ENCODE results near the gene TIPARP. TPM values are rescaled to one million over a fixed set of nuclear protein-coding genes. Genes with fewer than 3 reads are reported as not detected.

The TIPARP gene
- total and polyA plus RNA-seq, 2 donors (not counting 1 experiment from before 2014, with no cell fraction given) = 8.6 to 22.1 TPM

DNA sequence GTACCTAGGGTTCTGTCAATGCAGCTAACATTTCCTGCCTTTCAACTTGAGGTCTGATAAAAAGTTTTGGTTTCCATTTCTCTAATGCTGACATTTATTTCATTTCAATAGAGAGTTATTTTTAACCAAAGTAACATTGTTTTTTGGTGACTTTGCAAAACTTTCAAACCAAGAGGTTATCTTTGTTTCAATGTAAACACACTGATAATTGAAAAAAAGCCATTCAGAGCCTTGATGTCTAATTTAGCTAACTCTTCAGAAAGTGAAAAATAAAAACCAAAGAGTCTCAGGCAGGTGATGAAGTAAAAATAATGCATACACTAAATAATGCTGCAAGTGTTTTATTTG, 9.6 kb upstream of the TIPARP start:
- no peak for DNase-seq (ENCODE audit: low read depth in 2 of 2)
- Histone ChIP-seq H3K4me2 (ENCODE audit: extremely low read depth, insufficient read depth, low read length) (peak overlapping the region; percentile 56), H3K9me3 (ENCODE audit: control insufficient read depth, insufficient read depth, low read depth, low read length) (no peaks in the 10 kb centered on the region), H3K9ac (ENCODE audit: insufficient read depth, low read length) (no peak overlapping the region), H4K20me1 (ENCODE audit: control insufficient read depth, extremely low read depth, insufficient read depth, low read length) (no peaks in the 10 kb centered on the region), H3K36me3 (ENCODE audit: control insufficient read depth, insufficient read depth, low read length) (no peaks in the 10 kb centered on the region), H3K4me3 (replicated peaks in 1 of 4; ENCODE audit: control extremely low read depth in 1 of 4, insufficient read depth in 1 of 4, low read depth in 3 of 4, low read length in 4 of 4) (no peak overlapping the region), H3K27me3 (ENCODE audit: control insufficient read depth, insufficient read depth, low read length) (no peaks in the 10 kb centered on the region), H3K79me2 (ENCODE audit: control insufficient read depth, insufficient read depth, low read length) (no peaks in the 10 kb centered on the region), H3K4me1 (ENCODE audit: control insufficient read depth, extremely low read depth, insufficient read depth, low read length) (peaks cover 8% of the 10 kb centered on the region), H2AFZ (ENCODE audit: low read length) (no peak overlapping the region), H3K27ac (ENCODE audit: insufficient read depth, low read length) (no peak overlapping the region)
- no peak for TF ChIP-seq EZH2 (IDR thresholded peaks at IDR 0.05; ENCODE audit: low read length, missing control alignments)
- TF ChIP-seq, protein P1, sequence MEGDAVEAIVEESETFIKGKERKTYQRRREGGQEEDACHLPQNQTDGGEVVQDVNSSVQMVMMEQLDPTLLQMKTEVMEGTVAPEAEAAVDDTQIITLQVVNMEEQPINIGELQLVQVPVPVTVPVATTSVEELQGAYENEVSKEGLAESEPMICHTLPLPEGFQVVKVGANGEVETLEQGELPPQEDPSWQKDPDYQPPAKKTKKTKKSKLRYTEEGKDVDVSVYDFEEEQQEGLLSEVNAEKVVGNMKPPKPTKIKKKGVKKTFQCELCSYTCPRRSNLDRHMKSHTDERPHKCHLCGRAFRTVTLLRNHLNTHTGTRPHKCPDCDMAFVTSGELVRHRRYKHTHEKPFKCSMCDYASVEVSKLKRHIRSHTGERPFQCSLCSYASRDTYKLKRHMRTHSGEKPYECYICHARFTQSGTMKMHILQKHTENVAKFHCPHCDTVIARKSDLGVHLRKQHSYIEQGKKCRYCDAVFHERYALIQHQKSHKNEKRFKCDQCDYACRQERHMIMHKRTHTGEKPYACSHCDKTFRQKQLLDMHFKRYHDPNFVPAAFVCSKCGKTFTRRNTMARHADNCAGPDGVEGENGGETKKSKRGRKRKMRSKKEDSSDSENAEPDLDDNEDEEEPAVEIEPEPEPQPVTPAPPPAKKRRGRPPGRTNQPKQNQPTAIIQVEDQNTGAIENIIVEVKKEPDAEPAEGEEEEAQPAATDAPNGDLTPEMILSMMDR (conservative IDR thresholded peaks at IDR 0.05 in 1 of 2, IDR thresholded peaks at IDR 0.05 in 1 of 2; ENCODE audit: low read depth in 1 of 2, low read length in 2 of 2) = no peak

DNA sequence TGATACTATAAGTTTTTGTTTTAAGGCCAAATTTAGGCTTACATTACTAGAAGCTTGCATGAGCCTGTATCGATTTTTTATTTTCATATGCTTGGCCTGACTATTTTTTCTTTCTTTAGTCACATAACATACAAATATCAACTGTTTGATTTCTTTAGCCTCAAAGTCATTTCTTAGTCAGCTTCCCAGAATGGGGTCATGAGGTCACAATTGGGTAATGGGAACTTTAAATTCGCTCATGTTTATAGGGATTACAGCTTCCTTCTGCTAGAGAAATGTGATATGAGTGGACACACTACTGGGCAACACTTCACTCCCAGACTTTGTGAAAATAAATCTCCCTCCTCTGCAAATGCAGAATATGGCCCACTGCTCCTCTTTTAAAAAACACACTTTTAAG, 9.1 kb upstream of the TIPARP start:
- no peak overlapping the region for H3K9ac ChIP-seq (ENCODE audit: insufficient read depth, low read length)
- H3K79me2 ChIP-seq (ENCODE audit: control insufficient read depth, insufficient read depth, low read length) = no peaks in the 10 kb centered on the region
- no peak for TF ChIP-seq EZH2 (IDR thresholded peaks at IDR 0.05; ENCODE audit: low read length, missing control alignments)
- no peaks in the 10 kb centered on the region for H3K27me3 ChIP-seq (ENCODE audit: control insufficient read depth, insufficient read depth, low read length)
- H2AFZ ChIP-seq (ENCODE audit: low read length) = no peak overlapping the region
- no peak overlapping the region for H3K27ac ChIP-seq (ENCODE audit: insufficient read depth, low read length)
- no peaks in the 10 kb centered on the region for H3K9me3 ChIP-seq (ENCODE audit: control insufficient read depth, insufficient read depth, low read depth, low read length)
- peaks cover 8% of the 10 kb centered on the region for H3K4me1 ChIP-seq (ENCODE audit: control insufficient read depth, extremely low read depth, insufficient read depth, low read length)
- no peak overlapping the region for H3K4me3 ChIP-seq (replicated peaks in 1 of 4; ENCODE audit: control extremely low read depth in 1 of 4, insufficient read depth in 1 of 4, low read depth in 3 of 4, low read length in 4 of 4)
- peak; percentile 42 to 97 for DNase-seq (ENCODE audit: low read depth in 2 of 2)
- H3K4me2 ChIP-seq (ENCODE audit: extremely low read depth, insufficient read depth, low read length) = peak overlapping the region; percentile 56
- no peaks in the 10 kb centered on the region for H3K36me3 ChIP-seq (ENCODE audit: control insufficient read depth, insufficient read depth, low read length)
- H4K20me1 ChIP-seq (ENCODE audit: control insufficient read depth, extremely low read depth, insufficient read depth, low read length) = no peaks in the 10 kb centered on the region

DNA sequence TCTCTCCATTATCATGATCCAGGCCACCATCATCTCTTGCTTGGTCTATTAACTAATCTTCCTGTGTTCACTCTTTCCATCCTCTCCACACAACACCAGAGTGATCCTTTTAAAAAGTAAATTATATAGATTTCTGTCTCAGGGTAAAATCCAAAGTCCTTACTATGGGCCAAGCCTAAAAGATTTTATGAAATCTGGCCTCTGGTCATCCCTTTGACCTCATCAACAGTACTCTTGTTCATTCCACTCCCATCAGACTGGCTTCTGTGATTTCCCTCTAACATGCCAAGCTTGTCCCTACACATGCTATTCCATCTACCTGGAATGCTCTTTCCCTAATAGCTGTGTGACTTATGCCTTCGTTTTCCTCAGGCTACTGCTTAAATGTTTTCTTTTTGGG, 8.3 kb upstream of the TIPARP start:
- no peaks in the 10 kb centered on the region for H3K27me3 ChIP-seq (ENCODE audit: control insufficient read depth, insufficient read depth, low read length)
- peaks cover 8% of the 10 kb centered on the region for H3K4me1 ChIP-seq (ENCODE audit: control insufficient read depth, extremely low read depth, insufficient read depth, low read length)
- H3K9me3 ChIP-seq (ENCODE audit: control insufficient read depth, insufficient read depth, low read depth, low read length) = no peaks in the 10 kb centered on the region
- no peak overlapping the region for H3K4me2 ChIP-seq (ENCODE audit: extremely low read depth, insufficient read depth, low read length)
- no peak for DNase-seq (ENCODE audit: low read depth in 2 of 2)
- no peak overlapping the region for H3K9ac ChIP-seq (ENCODE audit: insufficient read depth, low read length)
- no peaks in the 10 kb centered on the region for H3K36me3 ChIP-seq (ENCODE audit: control insufficient read depth, insufficient read depth, low read length)
- H4K20me1 ChIP-seq (ENCODE audit: control insufficient read depth, extremely low read depth, insufficient read depth, low read length) = no peaks in the 10 kb centered on the region
- TF ChIP-seq EZH2 (IDR thresholded peaks at IDR 0.05; ENCODE audit: low read length, missing control alignments) = no peak
- TF ChIP-seq, protein P1 (conservative IDR thresholded peaks at IDR 0.05 in 1 of 2, IDR thresholded peaks at IDR 0.05 in 1 of 2; ENCODE audit: low read depth in 1 of 2, low read length in 2 of 2) = no peak
- H3K27ac ChIP-seq (ENCODE audit: insufficient read depth, low read length) = no peak overlapping the region
- no peak overlapping the region for H3K4me3 ChIP-seq (replicated peaks in 1 of 4; ENCODE audit: control extremely low read depth in 1 of 4, insufficient read depth in 1 of 4, low read depth in 3 of 4, low read length in 4 of 4)
- no peak overlapping the region for H2AFZ ChIP-seq (ENCODE audit: low read length)
- no peaks in the 10 kb centered on the region for H3K79me2 ChIP-seq (ENCODE audit: control insufficient read depth, insufficient read depth, low read length)
